WTC11 (cell line): ENCODE data around the gene SYT13. TPM values are rescaled to one million over a fixed set of nuclear protein-coding genes. Genes with fewer than 3 reads are reported as not detected.

Experiments
- ATAC-seq: fragments of 200-7000 bp; cut with Tn5 transposase; 2 replicates; pipeline ENCODE4 v1.10.0; 2021; ENCODE audit warnings: mild to moderate bottlenecking, moderate library complexity
- CTCF ChIA-PET: fragments of 300-600 bp; sonication (Branson Sonifier 250); formaldehyde crosslinking; loops from one replicate; lab custom pipeline; 2021; ENCODE audit warnings: antibody characterized with exemption; lab: Charles Lee
- POLR2A ChIA-PET: fragments of 350-600 bp; sonication (Branson Sonifier 250); formaldehyde crosslinking; loops from one replicate; lab custom pipeline; 2021; ENCODE audit warnings: antibody characterized with exemption; lab: Charles Lee
- DNase-seq: peaks from one replicate; pipeline ENCODE4 v3.0.0; 2021; ENCODE audit warnings: low spot score
- H3K27ac Mint-ChIP-seq: 2 replicates; pipeline ENCODE4 v1.8.0; 2021; ENCODE audit warnings: mixed read lengths
- H3K27me3 Mint-ChIP-seq: 2 replicates; pipeline ENCODE4 v1.8.0; 2021; ENCODE audit warnings: low read depth, mild to moderate bottlenecking, moderate library complexity, mixed read lengths
- H3K36me3 Mint-ChIP-seq: 2 replicates; pipeline ENCODE4 v1.8.0; 2021; ENCODE audit warnings: mixed read lengths
- H3K4me1 Mint-ChIP-seq: 2 replicates; pipeline ENCODE4 v1.8.0; 2022; ENCODE audit warnings: mixed read lengths
- H3K4me3 Mint-ChIP-seq: 2 replicates; pipeline ENCODE4 v1.8.0; 2021; ENCODE audit warnings: mild to moderate bottlenecking, moderate library complexity, mixed read lengths
- H3K9me3 Mint-ChIP-seq: 2 replicates; pipeline ENCODE4 v1.8.0; 2021; ENCODE audit warnings: mixed read lengths
- ARID4B ChIP-seq: sonication (generic); formaldehyde crosslinking; IDR thresholded peaks from 2 replicates; pipeline ENCODE4 v1.8.0; 2023; ENCODE audit warnings: missing genetic modification reagents, mild to moderate bottlenecking, borderline replicate concordance
- ATF6 ChIP-seq: sonication (generic); formaldehyde crosslinking; IDR thresholded peaks from 2 replicates; pipeline ENCODE4 v1.8.1; 2023; ENCODE audit warnings: mild to moderate bottlenecking, missing genetic modification reagents
- FOXJ3 ChIP-seq: sonication (generic); formaldehyde crosslinking; IDR thresholded peaks from 2 replicates; pipeline ENCODE4 v1.9.0; 2021; ENCODE audit warnings: missing genetic modification reagents, mild to moderate bottlenecking, borderline replicate concordance
- GTF2I ChIP-seq: fragments of 250-450 bp; sonication (Bioruptor Pico); conservative IDR thresholded peaks from 2 replicates; pipeline ENCODE4 v1.4.0; 2021; ENCODE audit warnings: mild to moderate bottlenecking
- MYBL2 ChIP-seq: sonication (generic); formaldehyde crosslinking; IDR thresholded peaks from 2 replicates; pipeline ENCODE4 v1.8.1; 2023; ENCODE audit warnings: mild to moderate bottlenecking, moderate library complexity, missing genetic modification reagents
- NFYB ChIP-seq: sonication (generic); formaldehyde crosslinking; conservative IDR thresholded peaks from 2 replicates; pipeline ENCODE4 v1.8.0; 2022; ENCODE audit warnings: low read depth, missing genetic modification reagents
- STAT6 ChIP-seq: sonication (generic); formaldehyde crosslinking; conservative IDR thresholded peaks from 2 replicates; pipeline ENCODE4 v1.8.1; 2023; ENCODE audit warnings: mild to moderate bottlenecking, low read depth, missing genetic modification reagents, moderate library complexity
- USF2 ChIP-seq: sonication (generic); formaldehyde crosslinking; IDR thresholded peaks from 2 replicates; pipeline ENCODE4 v1.8.1; 2023; ENCODE audit warnings: mild to moderate bottlenecking, missing genetic modification reagents, moderate library complexity
- ZMAT4 ChIP-seq: fragments of 250-450 bp; sonication (Bioruptor Pico); IDR thresholded peaks from 2 replicates; pipeline ENCODE4 v1.9.0; 2021; ENCODE audit warnings: mild to moderate bottlenecking
- ZNF138 ChIP-seq: sonication (generic); formaldehyde crosslinking; conservative IDR thresholded peaks from 2 replicates; pipeline ENCODE4 v1.8.1; 2022; ENCODE audit warnings: mild to moderate bottlenecking, moderate library complexity, missing genetic modification reagents
- ZNF512 ChIP-seq: sonication (generic); formaldehyde crosslinking; IDR thresholded peaks from 2 replicates; pipeline ENCODE4 v1.8.1; 2022; ENCODE audit warnings: missing genetic modification reagents, borderline replicate concordance
- total RNA-seq: library from RNA; stranded (reverse); gene quantifications from 3 replicates; pipeline ENCODE4 v1.2.3, GENCODE V29; 2021

SYT13 gene
- total RNA-seq, 1 experiment from 2014 or later: 10.8 TPM

GRCh38 chr11:45300715-45301114, 14.6 kb upstream of the SYT13 start (continued):
- TF ChIP-seq ARID4B (CRISPR knock-in tag) (no peak), NFYB (CRISPR knock-in tag) (no peak), ATF6 (no peak)
- TF ChIP-seq, all 79 proteins: peak for 0

- CTCF ChIA-PET: interaction anchor here (0.7 to 1.0 kb wide), 4 partner anchors 41 to 188 kb away, joined by 3 to 5 read pairs (median 4); no protein-coding TSS in a partner anchor
- POLR2A ChIA-PET: no interaction called here
- H3K4me1 Mint-ChIP-seq: peaks cover 20% of the 10 kb centered on the region
- H3K27me3 Mint-ChIP-seq: peaks cover 92% of the 10 kb centered on the region
- DNase-seq (peak; percentile 71), ATAC-seq (peak; percentile 99)
- TF ChIP-seq ZNF138 (CRISPR knock-in tag) (no peak), ZMAT4 (CRISPR knock-in tag) (peak; percentile 37; the same call in 1 of the 2 replicates), ZNF512 (CRISPR knock-in tag) (no peak), STAT6 (CRISPR knock-in tag) (no peak), MYBL2 (CRISPR knock-in tag) (no peak), USF2 (CRISPR knock-in tag) (no peak), FOXJ3 (CRISPR knock-in tag) (no peak), GTF2I (CRISPR knock-in tag) (no peak)
- H3K27ac Mint-ChIP-seq: peak overlapping the region; percentile 83
- H3K4me3 Mint-ChIP-seq: no peak overlapping the region
- peaks cover 5% of the 10 kb centered on the region; the same call in 1 of the 2 replicates for H3K9me3 Mint-ChIP-seq
- no peaks in the 10 kb centered on the region for H3K36me3 Mint-ChIP-seq
These were observed 12.6 kb upstream of the SYT13 start for GRCh38 chr11:45298718-45299117.
